HCT116 (cell line): ENCODE data around the gene AURKA. TPM values are rescaled to one million over a fixed set of nuclear protein-coding genes. Genes with fewer than 3 reads are reported as not detected.

Experiments used
- ATAC-seq: fragments of 200-7000 bp; cut with Tn5 transposase; 2 replicates; pipeline ENCODE4 v1.9.1; 2020; ENCODE audit warnings: mild to moderate bottlenecking, moderate library complexity
- BruUV-seq: library from RNA; stranded (reverse); fragments of 400-500 nt; replicated peaks from 2 replicates; lab custom pipeline; 2021; lab: Mats Ljungman, UMichigan
- CTCF ChIA-PET: fragments of 300-600 bp; sonication (Branson Sonifier 250); formaldehyde crosslinking; loops from one replicate; lab custom pipeline; 2021; ENCODE audit warnings: antibody characterized with exemption; lab: Charles Lee
- POLR2A ChIA-PET: fragments of 300-600, 350-600 bp; sonication (Branson Sonifier 250); formaldehyde crosslinking; loops from one replicate; lab custom pipeline; 2021; ENCODE audit warnings: antibody characterized with exemption; lab: Charles Lee
- RAD21 ChIA-PET, 2 experiments: fragments of 300-600 bp; sonication (Branson Sonifier 250); formaldehyde crosslinking; loops; one replicate each; lab custom pipeline; 2023; ENCODE audit warnings: low total read pairs in 2 of 2; ENCODE audit not compliant: uncharacterized antibody in 2 of 2, unreplicated experiment in 2 of 2, low non-redundant PET in 1 of 2; lab: Charles Lee
- DNase-seq: peaks from one replicate; pipeline ENCODE4 v3.0.0-alpha.2; 2010; ENCODE audit warnings: low read depth, low spot score
- H2AFZ ChIP-seq: fragments of 200-600 bp; shearing (Covaris generic), sonication (generic); 2 replicates; pipeline ENCODE4 v1.6.1; 2017; ENCODE audit warnings: low read depth, mixed run types, mixed read lengths, antibody characterized with exemption, low read length; ENCODE audit not compliant: poor library complexity, severe bottlenecking
- H3K27ac ChIP-seq: 2 replicates; pipeline ENCODE4 v1.5.1; 2012; ENCODE audit warnings: low read depth, low read length
- H3K27me3 ChIP-seq: fragments of 200-600 bp; sonication (generic); 2 replicates; pipeline ENCODE4 v1.6.1; 2016; ENCODE audit warnings: mixed run types, low read length, mixed read lengths; ENCODE audit not compliant: insufficient read depth
- H3K36me3 ChIP-seq, 2 experiments: fragments of 200-500 bp in 1 of 2; fragments of 200-600 bp in 1 of 2; sonication (Bioruptor generic) in 1 of 2; sonication (generic) in 1 of 2; 2 replicates each; pipeline versions ENCODE4 v1.5.1 to v1.6.1; 2014 to 2016; ENCODE audit warnings: low read length in 2 of 2, inconsistent platforms in 1 of 2, mixed read lengths in 1 of 2, mixed run types in 1 of 2; ENCODE audit not compliant: insufficient read depth in 2 of 2, control insufficient read depth in 1 of 2
- H3K4me1 ChIP-seq, 2 experiments: fragments of 200-600 bp in 1 of 2; sonication (generic) in 1 of 2; 2 replicates each; pipeline versions ENCODE4 v1.5.1 to v1.6.1; 2012 to 2017; ENCODE audit warnings: low read length in 2 of 2, inconsistent platforms in 1 of 2, mild to moderate bottlenecking in 1 of 2, mixed read lengths in 1 of 2, mixed run types in 1 of 2, moderate library complexity in 1 of 2; ENCODE audit not compliant: insufficient read depth in 2 of 2, control insufficient read depth in 1 of 2
- H3K4me2 ChIP-seq: fragments of 200-600 bp; sonication (generic); 2 replicates; pipeline ENCODE4 v1.6.1; 2017; ENCODE audit warnings: mixed run types, low read length, mixed read lengths
- H3K4me3 ChIP-seq, 2 experiments: fragments of 200-600 bp in 1 of 2; sonication (generic) in 1 of 2; replicated peaks in 1 of 2; 2 replicates each; pipeline ENCODE4 v1.5.1; 2011 to 2016; ENCODE audit warnings: low read length in 2 of 2, control low read depth in 1 of 2, low read depth in 1 of 2, mild to moderate bottlenecking in 1 of 2, mixed read lengths in 1 of 2, mixed run types in 1 of 2
- H3K79me2 ChIP-seq: fragments of 200-600 bp; sonication (generic); 2 replicates; pipeline ENCODE4 v1.6.1; 2017; ENCODE audit warnings: mild to moderate bottlenecking, mixed run types, low read length, moderate library complexity, mixed read lengths; ENCODE audit not compliant: insufficient read depth
- H3K9ac ChIP-seq: fragments of 200-600 bp; sonication (generic); 2 replicates; pipeline ENCODE4 v1.6.1; 2016; ENCODE audit warnings: low read length, mixed read lengths
- H3K9me2 ChIP-seq: fragments of 200-600 bp; sonication (generic), shearing (Covaris generic); 2 replicates; pipeline ENCODE4 v1.6.1; 2017; ENCODE audit warnings: mixed run types, mild to moderate bottlenecking, moderate library complexity; ENCODE audit not compliant: insufficient read depth
- H3K9me3 ChIP-seq, 2 experiments: fragments of 200-500 bp in 1 of 2; fragments of 200-600 bp in 1 of 2; sonication (Bioruptor generic) in 1 of 2; sonication (generic) in 1 of 2; 2 replicates each; pipeline ENCODE4 v1.6.1; 2014 to 2017; ENCODE audit warnings: low read length in 2 of 2, mixed read lengths in 2 of 2, inconsistent platforms in 1 of 2, low read depth in 1 of 2, mild to moderate bottlenecking in 1 of 2, mixed run types in 1 of 2, moderate library complexity in 1 of 2; ENCODE audit not compliant: control insufficient read depth in 1 of 2, insufficient read depth in 1 of 2
- H4K20me1 ChIP-seq: fragments of 200-600 bp; sonication (generic), shearing (Covaris generic); 2 replicates; pipeline ENCODE4 v1.6.1; 2017; ENCODE audit warnings: mixed run types, mild to moderate bottlenecking, moderate library complexity; ENCODE audit not compliant: insufficient read depth
- ATF3 ChIP-seq: IDR thresholded peaks from 2 replicates; pipeline ENCODE4 v1.6.1; 2012
- CBX3 ChIP-seq: IDR thresholded peaks from 2 replicates; pipeline ENCODE4 v1.6.1; 2012; ENCODE audit warnings: low read depth
- CEBPB ChIP-seq: IDR thresholded peaks from 2 replicates; pipeline ENCODE4 v1.6.1; 2012; ENCODE audit warnings: low read depth
- CTCF ChIP-seq, 3 experiments: fragments of 200-600 bp in 1 of 3; sonication (generic) in 1 of 3; IDR thresholded peaks in 2 of 3; conservative IDR thresholded peaks in 1 of 3; 2 replicates each; pipeline ENCODE4 v1.5.1; 2012 to 2017; ENCODE audit warnings: low read depth in 2 of 3, low read length in 2 of 3, antibody characterized with exemption in 1 of 3, borderline replicate concordance in 1 of 3, control low read depth in 1 of 3, mild to moderate bottlenecking in 1 of 3, mixed read lengths in 1 of 3, mixed run types in 1 of 3, moderate library complexity in 1 of 3; ENCODE audit not compliant: insufficient read depth in 1 of 3
- EGR1 ChIP-seq: IDR thresholded peaks from 2 replicates; pipeline ENCODE4 v1.6.1; 2012; ENCODE audit warnings: low read depth
- EZH2 ChIP-seq: fragments of 200-600 bp; sonication (generic); IDR thresholded peaks from 2 replicates; pipeline ENCODE4 v1.6.1; 2017; ENCODE audit warnings: antibody characterized with exemption, mixed run types
- FOSL1 ChIP-seq: IDR thresholded peaks from 2 replicates; pipeline ENCODE4 v1.6.1; 2012; ENCODE audit warnings: low read depth
- JUND ChIP-seq: IDR thresholded peaks from 2 replicates; pipeline ENCODE4 v1.6.1; 2012
- MAX ChIP-seq: IDR thresholded peaks from 2 replicates; pipeline ENCODE4 v1.6.1; 2012
- POLR2A ChIP-seq: IDR thresholded peaks from 2 replicates; pipeline ENCODE4 v1.7.0; 2011; ENCODE audit warnings: borderline replicate concordance; ENCODE audit not compliant: insufficient read depth, insufficient read length; ENCODE audit errors: extremely low read depth
- RAD21 ChIP-seq: IDR thresholded peaks from 2 replicates; pipeline ENCODE4 v1.6.1; 2012; ENCODE audit warnings: low read depth, mild to moderate bottlenecking
- SIN3A ChIP-seq: IDR thresholded peaks from 2 replicates; pipeline ENCODE4 v1.6.1; 2012; ENCODE audit warnings: low read depth
- SP1 ChIP-seq: IDR thresholded peaks from 2 replicates; pipeline ENCODE4 v1.6.1; 2012; ENCODE audit warnings: low read depth
- ZFX ChIP-seq: fragments of 450-650 bp; IDR thresholded peaks from 2 replicates; pipeline ENCODE4 v1.6.1; 2017
- intact Hi-C: fragments of 100-400 bp; cut with micrococcal nuclease; formaldehyde crosslinking; loops from 2 replicates; pipeline ENCODE4 v1.10.0; 2022
- total RNA-seq: library from RNA; stranded (reverse); gene quantifications from one replicate; pipeline ENCODE4 v1.2.1, GENCODE V29; 2021; ENCODE audit not compliant: unreplicated experiment

The AURKA gene
- total RNA-seq, 1 experiment from 2014 or later, result 80.1 TPM

GRCh38 chr20:56381501-56381900 is 10.5 kb downstream of the AURKA start:
- H3K9me3 ChIP-seq, result no peaks in the 10 kb centered on the region
- H2AFZ ChIP-seq, result no peak overlapping the region
- RAD21 ChIA-PET, result no interaction called here
- TF ChIP-seq FOSL1 (no peak), SP1 (no peak), JUND (no peak), ATF3 (no peak), POLR2A (no peak), CEBPB (no peak), MAX (no peak), CBX3 (no peak), EZH2 (no peak), EGR1 (no peak), CTCF (IDR thresholded peaks at IDR 0.05 in 2 of 3, conservative IDR thresholded peaks at IDR 0.05 in 1 of 3; ENCODE audit: borderline replicate concordance in 1 of 3, insufficient read depth in 1 of 3, low read depth in 2 of 3, low read length in 2 of 3) (no peak), RAD21 (no peak), ZFX (no peak), SIN3A (no peak)
- no peaks in the 10 kb centered on the region for H3K27me3 ChIP-seq
- peaks cover 49 to 50% of the 10 kb centered on the region in 2 experiments for H3K36me3 ChIP-seq
- H3K27ac ChIP-seq, result no peak overlapping the region
- H3K4me1 ChIP-seq, result no peaks in the 10 kb centered on the region
- intact Hi-C loops, result no loop called here
- no peaks in the 10 kb centered on the region for H4K20me1 ChIP-seq
- POLR2A ChIA-PET, result interaction anchor here (2.0 kb wide), 1 partner anchor 11 kb away, joined by 8 read pairs; the partner anchor contains the start of genes AURKA and CSTF1
- H3K79me2 ChIP-seq, result peaks cover 93% of the 10 kb centered on the region
- ATAC-seq (no peak), DNase-seq (no peak)
- H3K9ac ChIP-seq, result no peak overlapping the region
- H3K4me2 ChIP-seq, result no peak overlapping the region
- H3K4me3 ChIP-seq, result no peak overlapping the region
- CTCF ChIA-PET, result interaction anchor here (0.7 kb wide), 1 partner anchor 16 kb away, joined by 3 read pairs; no protein-coding TSS in a partner anchor
- no peaks in the 10 kb centered on the region for H3K9me2 ChIP-seq
- BruUV-seq, result no TSS peak
